ENCODE data around the gene HNRNPA0. TPM values are rescaled to one million over a fixed set of nuclear protein-coding genes. Genes with fewer than 3 reads are reported as not detected.

The HNRNPA0 gene
- total RNA-seq, 1 experiment from 2014 or later: 9.7 TPM

Other genes with a start within 250 kb of the HNRNPA0 start
- gene KLHL3, start 18.3 kb downstream of the HNRNPA0 start, total RNA-seq (2014; rRNA removed; shearing (Covaris generic)): 0.74 and 2.2 TPM in 2 replicates
- gene MYOT, start 113.5 kb upstream of the HNRNPA0 start, total RNA-seq (2014; rRNA removed; shearing (Covaris generic)): not detected in 2 replicates
- gene PKD2L2, start 135.1 kb upstream of the HNRNPA0 start, total RNA-seq (2014; rRNA removed; shearing (Covaris generic)): 0.17 TPM in 1 of 2 replicates, not detected in the other